Endothelial cell of umbilical vein (primary cell): ENCODE results near the gene ENG. TPM values are rescaled to one million over a fixed set of nuclear protein-coding genes. Genes with fewer than 3 reads are reported as not detected.
"Not testable (repeated sequence)": the region's sequence is repeated elsewhere in the genome, so short reads cannot be mapped to it uniquely, and the experiment has no call there.

Experiments
- BruUV-seq: library from RNA; stranded (reverse); fragments of 400-500 nt; replicated peaks from 2 replicates; lab custom pipeline; 2021; lab: Mats Ljungman, UMichigan
- CTCF ChIA-PET: fragments of 300-600, 350-600 bp; sonication (Branson Sonifier 250); formaldehyde crosslinking; loops from one replicate; lab custom pipeline; 2021; ENCODE audit warnings: antibody characterized with exemption, inconsistent platforms; lab: Charles Lee
- POLR2A ChIA-PET: fragments of 300-600, 350-600 bp; sonication (Branson Sonifier 250); formaldehyde crosslinking; loops from one replicate; lab custom pipeline; 2021; ENCODE audit warnings: antibody characterized with exemption, inconsistent platforms; lab: Charles Lee
- DNase-seq: peaks from one replicate; pipeline ENCODE4 v3.0.0-alpha.2; 2011; ENCODE audit warnings: low read depth, low spot score
- FAIRE-seq: peaks from 2 replicates; lab custom pipeline; 2011; peaks lifted over from hg19 to GRCh38; lab: Jason Lieb, UNC
- H2AFZ ChIP-seq: 2 replicates; pipeline ENCODE4 v1.6.0; 2012; ENCODE audit warnings: low read depth, low read length, control low read depth, inconsistent platforms
- H3K27ac ChIP-seq: 2 replicates; pipeline ENCODE4 v1.5.1; 2011; ENCODE audit warnings: low read depth, mild to moderate bottlenecking, control low read depth, low read length, moderate library complexity; ENCODE audit not compliant: insufficient read depth
- H3K27me3 ChIP-seq, 2 experiments: 2 replicates each; pipeline versions ENCODE4 v1.6.0 to v1.6.1; 2011; ENCODE audit warnings: low read length in 2 of 2, mixed read lengths in 1 of 2; ENCODE audit not compliant: control insufficient read depth in 2 of 2, insufficient read depth in 2 of 2
- H3K36me3 ChIP-seq, 2 experiments: 2 replicates in 1 of 2; 3 replicates in 1 of 2; pipeline ENCODE4 v1.5.1; 2011; ENCODE audit warnings: low read length in 2 of 2, mild to moderate bottlenecking in 1 of 2, moderate library complexity in 1 of 2; ENCODE audit not compliant: control insufficient read depth in 2 of 2, insufficient read depth in 2 of 2; ENCODE audit errors: extremely low read depth in 1 of 2
- H3K4me1 ChIP-seq: 3 replicates; pipeline ENCODE4 v1.5.1; 2011; ENCODE audit warnings: mild to moderate bottlenecking, low read length; ENCODE audit not compliant: control insufficient read depth, insufficient read depth; ENCODE audit errors: extremely low read depth
- H3K4me2 ChIP-seq: 2 replicates; pipeline ENCODE4 v1.6.1; 2011; ENCODE audit warnings: low read length, control low read depth, mixed read lengths; ENCODE audit not compliant: insufficient read depth
- H3K4me3 ChIP-seq, 3 experiments: fragments of 200-600 bp in 1 of 3; sonication (generic), shearing (Covaris generic) in 1 of 3; replicated peaks in 1 of 3; 2 replicates each; pipeline ENCODE4 v1.5.1; 2011 to 2016; ENCODE audit warnings: control low read depth in 3 of 3, low read length in 3 of 3, mild to moderate bottlenecking in 2 of 3, inconsistent platforms in 1 of 3, low read depth in 1 of 3, moderate library complexity in 1 of 3; ENCODE audit not compliant: insufficient read depth in 1 of 3
- H3K79me2 ChIP-seq: 2 replicates; pipeline ENCODE4 v1.6.0; 2012; ENCODE audit warnings: low read length, inconsistent platforms; ENCODE audit not compliant: control insufficient read depth, insufficient read depth
- H3K9ac ChIP-seq: replicated peaks from 2 replicates; pipeline ENCODE3; 2011; ENCODE audit warnings: low read length, control low read depth; ENCODE audit not compliant: insufficient read depth; ENCODE audit errors: extremely low read depth
- H3K9me1 ChIP-seq: replicated peaks from 3 replicates; pipeline ENCODE4 v1.6.0; 2011; ENCODE audit warnings: mild to moderate bottlenecking, low read length; ENCODE audit not compliant: control insufficient read depth, insufficient read depth; ENCODE audit errors: extremely low read depth
- H3K9me3 ChIP-seq: replicated peaks from 2 replicates; pipeline ENCODE4 v1.5.1; 2012; ENCODE audit warnings: low read length, inconsistent platforms; ENCODE audit not compliant: control insufficient read depth, insufficient read depth
- H4K20me1 ChIP-seq: replicated peaks from 2 replicates; pipeline ENCODE3; 2011; ENCODE audit warnings: mild to moderate bottlenecking, low read length; ENCODE audit not compliant: control insufficient read depth, insufficient read depth; ENCODE audit errors: extremely low read depth
- FOS ChIP-seq: IDR thresholded peaks from 2 replicates; pipeline ENCODE4 v1.6.1; 2011; ENCODE audit warnings: mild to moderate bottlenecking, low read length, moderate library complexity, borderline replicate concordance; ENCODE audit not compliant: insufficient read depth
- GATA2 ChIP-seq: IDR thresholded peaks from 2 replicates; pipeline ENCODE4 v1.7.0; 2011; ENCODE audit warnings: low read depth, mild to moderate bottlenecking, moderate library complexity, mixed read lengths, low read length; ENCODE audit not compliant: insufficient read length, insufficient read depth
- JUN ChIP-seq: IDR thresholded peaks from 2 replicates; pipeline ENCODE4 v1.6.1; 2011; ENCODE audit warnings: borderline replicate concordance, low read depth; ENCODE audit not compliant: insufficient read length, insufficient read depth
- POLR2A ChIP-seq: IDR thresholded peaks from 2 replicates; pipeline ENCODE4 v1.6.1; 2012; ENCODE audit warnings: low read depth, mild to moderate bottlenecking, control low read depth, low read length
- POLR2AphosphoS5 ChIP-seq: IDR thresholded peaks from 2 replicates; pipeline ENCODE4 v1.6.1; 2012; ENCODE audit warnings: low read depth, mild to moderate bottlenecking, control low read depth, low read length, moderate library complexity; ENCODE audit not compliant: insufficient read depth
- dilution Hi-C: fragments of 300-500 bp; cut with MboI; formaldehyde crosslinking; loops from one replicate; pipeline ENCODE4 v1.15.0; 2019; ENCODE audit warnings: low sequenced_read_pairs; ENCODE audit not compliant: extremely low pct_ligation_motif_present
- intact Hi-C: fragments of 100-400 bp; cut with micrococcal nuclease; formaldehyde crosslinking; loops from one replicate; pipeline ENCODE4 v1.10.0; 2022
- polyA plus RNA-seq, 4 experiments: library from polyadenylated mRNA; depleted of rRNA in 3 of 4; stranded (reverse) in 3 of 4; unstranded in 1 of 4; fragments of >200 nt; gene quantifications; 2 replicates each; pipeline versions ENCODE4 v1.2.1 to v1.2.3, GENCODE V29; 2011 to 2012; ENCODE audit warnings: missing spikeins in 1 of 4
- total RNA-seq: library from RNA; stranded (reverse); gene quantifications from 2 replicates; pipeline ENCODE4 v1.2.3, GENCODE V29; 2021

ENG gene
- total and polyA plus RNA-seq, 2 donors (not counting 3 experiments of a cell fraction or from before 2014, with no cell fraction given): 338 to 728 TPM

DNA sequence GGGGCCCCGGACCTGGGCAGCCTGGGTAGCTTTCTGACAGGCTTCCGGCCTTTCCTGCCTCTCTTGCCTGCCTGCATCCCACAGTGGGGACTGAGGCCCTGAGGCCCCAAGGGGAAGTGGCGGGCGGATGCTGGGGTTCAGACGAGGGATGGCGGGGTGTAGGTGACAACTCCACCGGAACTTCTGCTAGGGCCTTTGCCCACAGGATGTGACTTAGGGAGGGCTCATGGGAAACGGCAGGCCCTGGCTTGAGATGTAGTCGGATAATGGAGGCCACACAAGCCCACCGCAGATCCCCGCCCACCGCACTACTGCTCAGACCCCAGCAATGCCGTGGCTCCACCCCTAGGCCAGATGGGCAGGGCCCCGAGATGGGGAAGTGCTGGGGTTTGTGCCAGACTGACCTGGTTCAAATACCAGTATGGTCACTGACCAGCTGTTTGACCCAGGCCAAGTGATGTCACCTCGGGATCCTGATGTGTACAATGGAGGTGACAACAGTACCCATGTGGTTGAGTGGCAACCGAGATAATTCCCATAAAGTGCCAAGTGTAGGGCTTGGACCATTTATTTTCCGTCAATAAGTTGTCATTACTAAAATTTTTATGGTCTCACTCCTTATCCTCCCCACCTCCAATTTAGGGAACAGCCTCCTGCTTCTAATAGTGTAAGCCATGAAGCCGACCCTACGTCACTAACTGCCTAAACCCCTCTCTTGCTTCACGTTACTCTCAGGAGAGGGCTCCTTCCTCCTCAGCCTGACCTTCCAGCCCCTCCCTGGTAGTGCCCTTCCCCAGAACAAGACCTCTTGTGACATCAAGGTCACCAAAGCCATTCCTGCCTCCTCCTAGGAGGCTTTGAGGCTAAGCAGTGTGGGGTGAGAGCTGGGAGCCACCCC is 71.1 kb downstream of the ENG start:
- Histone ChIP-seq H2AFZ (peak overlapping the region; percentile 51), H3K9me1 (no peaks in the 10 kb centered on the region), H3K36me3 (peaks cover 12 to 14% of the 10 kb centered on the region in 2 experiments), H4K20me1 (no peaks in the 10 kb centered on the region), H3K27me3 (no peaks in the 10 kb centered on the region), H3K79me2 (peaks cover 25% of the 10 kb centered on the region), H3K9me3 (no peaks in the 10 kb centered on the region), H3K4me3 (no peak overlapping the region), H3K27ac (peak overlapping the region; percentile 69), H3K4me1 (peaks cover 44% of the 10 kb centered on the region), H3K9ac (peak overlapping the region; percentile 45), H3K4me2 (peak overlapping the region; percentile 42)
- dilution Hi-C loops (no loop called here), intact Hi-C loops (loop anchor here (1.0 kb wide), 1 partner anchor 13 kb away; no protein-coding TSS in a partner anchor)
- TF ChIP-seq JUN: no peak
- TF ChIP-seq POLR2A: peak; percentile 27
- peak; percentile 63 for TF ChIP-seq FOS
- TF ChIP-seq GATA2: peak; percentile 86
- peak; percentile 77 for TF ChIP-seq POLR2AphosphoS5
- ChIA-PET POLR2A (interaction anchor here (0.6 to 2.7 kb wide), 5 partner anchors 13 to 99 kb away, joined by 3 to 24 read pairs (median 5); no protein-coding TSS in a partner anchor), CTCF (interaction anchor here (1.2 to 8.8 kb wide), 5 partner anchors 11 to 86 kb away, joined by 3 to 167 read pairs (median 46); partner anchors contain the start of gene TOR2A)
- BruUV-seq: no TSS peak
- peak; percentile 94 for FAIRE-seq
- peak; percentile 48 for DNase-seq

DNA sequence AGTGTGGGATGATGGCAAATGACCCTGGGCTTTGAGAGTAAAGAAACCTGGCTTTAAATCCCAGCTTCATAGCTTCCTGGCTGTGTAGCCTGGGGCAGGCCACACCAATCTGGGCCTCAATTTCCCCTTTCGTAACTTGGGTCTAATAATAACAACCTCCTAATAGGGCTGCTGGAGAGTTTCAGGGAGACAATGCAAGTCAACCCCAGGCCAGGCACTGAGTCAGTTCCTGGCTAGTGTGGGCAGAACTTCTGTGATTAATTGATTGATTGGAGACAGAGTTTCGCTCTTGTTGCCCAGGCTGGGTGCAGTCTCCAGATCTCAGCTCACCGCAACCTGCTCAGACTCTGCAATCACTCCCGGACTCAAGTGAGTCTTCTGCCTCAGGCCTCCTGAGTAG is 72.7 kb downstream of the ENG start:
- POLR2A ChIA-PET: interaction anchor here (2.7 kb wide), 1 partner anchor 11 kb away, joined by 24 read pairs; no protein-coding TSS in a partner anchor
- CTCF ChIA-PET: interaction anchor here (4.8 to 8.8 kb wide), 2 partner anchors 15 to 47 kb away, joined by 46 to 167 read pairs; partner anchors contain the start of gene TOR2A
- dilution Hi-C loops: no loop called here

DNA sequence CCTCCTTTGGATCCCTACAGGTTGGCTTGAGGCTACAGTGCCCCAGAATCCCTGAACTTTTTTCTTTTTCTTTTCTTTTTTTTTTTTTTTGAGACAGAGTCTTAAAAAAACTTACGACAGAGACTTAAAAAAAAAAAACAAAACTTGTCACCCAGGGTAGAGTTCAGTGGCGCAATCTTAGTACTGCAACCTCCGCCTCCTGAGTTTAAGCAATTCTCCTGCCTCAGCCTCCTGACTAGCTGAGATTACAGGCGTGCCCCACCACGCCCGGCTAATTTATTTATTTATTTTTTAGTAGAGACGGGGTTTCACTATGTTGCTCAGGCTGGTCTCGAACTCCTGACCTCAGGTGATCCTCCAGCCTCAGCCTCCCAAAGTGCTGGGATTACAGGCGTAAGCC is 73.5 kb downstream of the ENG start:
- BruUV-seq, POLR2A ChIA-PET, intact Hi-C loops: not testable (repeated sequence)

More for the DNA sequence above, 72.7 kb downstream of the ENG start:
- no peaks in the 10 kb centered on the region for H3K9me3 ChIP-seq
- peak overlapping the region; percentile 46 for H3K27ac ChIP-seq
- no TSS peak for BruUV-seq
- H3K9me1 ChIP-seq: no peaks in the 10 kb centered on the region
- no peak overlapping the region for H3K4me3 ChIP-seq
- no peaks in the 10 kb centered on the region for H3K27me3 ChIP-seq
- H4K20me1 ChIP-seq: no peaks in the 10 kb centered on the region
- H3K36me3 ChIP-seq: no peaks in the 10 kb centered on the region
- H3K4me1 ChIP-seq: peaks cover 34% of the 10 kb centered on the region
- peaks cover 9% of the 10 kb centered on the region for H3K79me2 ChIP-seq
- TF ChIP-seq JUN (no peak), POLR2AphosphoS5 (peak; percentile 25)
- H3K9ac ChIP-seq: no peak overlapping the region
- FAIRE-seq (peak; percentile 88), DNase-seq (peak; percentile 46)
- H3K4me2 ChIP-seq: peak overlapping the region; percentile 2
- intact Hi-C loops: no loop called here
- peak overlapping the region; percentile 30 for H2AFZ ChIP-seq

More for the DNA sequence above, 73.5 kb downstream of the ENG start:
- H3K27ac ChIP-seq, FAIRE-seq, H3K36me3 ChIP-seq, DNase-seq, H3K27me3 ChIP-seq, H2AFZ ChIP-seq, H3K4me3 ChIP-seq, dilution Hi-C loops, H3K9me3 ChIP-seq, H3K4me2 ChIP-seq, H3K9ac ChIP-seq, H3K79me2 ChIP-seq, H3K9me1 ChIP-seq, H4K20me1 ChIP-seq: not testable (repeated sequence)
- H3K4me1 ChIP-seq: peaks cover 34% of the 10 kb centered on the region
- CTCF ChIA-PET: interaction anchor here (1.5 to 8.8 kb wide), 2 partner anchors 15 to 46 kb away, joined by 6 to 167 read pairs; partner anchors contain the start of gene TOR2A
